ENCODE measurements around the gene RNLS.
A peak's percentile ranks its signal among the peaks of the same experiment; 100 is the strongest.

RNLS gene

DNA sequence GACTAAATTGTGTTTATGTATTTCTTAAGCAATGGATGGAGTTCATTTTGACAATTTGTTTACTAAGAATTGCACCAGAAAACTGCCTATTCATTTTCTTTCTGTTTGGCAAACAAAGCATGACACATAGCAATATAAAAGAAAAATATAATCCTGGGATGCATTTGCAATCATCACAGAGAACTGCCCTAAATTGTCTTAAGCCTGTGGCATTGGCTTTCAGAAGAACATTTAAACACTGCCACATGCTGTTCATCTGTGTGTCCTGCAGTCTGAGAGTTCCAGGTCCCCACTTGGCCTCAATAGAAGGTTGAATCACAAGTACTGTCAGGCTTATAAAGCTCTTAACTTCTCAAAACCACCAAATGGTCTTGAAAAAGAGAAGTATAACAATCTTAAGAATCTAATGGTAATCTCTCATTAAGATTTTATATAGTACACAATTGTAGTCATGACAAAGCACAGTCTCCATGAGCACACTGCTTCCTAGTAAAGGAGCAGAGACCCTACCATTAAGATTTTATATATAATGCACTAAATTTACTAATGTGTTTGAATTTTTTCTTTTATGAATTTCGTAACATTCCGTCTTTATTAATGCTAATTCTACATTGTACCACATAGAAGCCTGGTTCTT lies 29.9 kb downstream of the RNLS start:
- peak in 1 of 2 donors; percentile 17 for DNase-seq (ENCODE audit: low read depth in 1 of 2, low spot score in 1 of 2)

DNA sequence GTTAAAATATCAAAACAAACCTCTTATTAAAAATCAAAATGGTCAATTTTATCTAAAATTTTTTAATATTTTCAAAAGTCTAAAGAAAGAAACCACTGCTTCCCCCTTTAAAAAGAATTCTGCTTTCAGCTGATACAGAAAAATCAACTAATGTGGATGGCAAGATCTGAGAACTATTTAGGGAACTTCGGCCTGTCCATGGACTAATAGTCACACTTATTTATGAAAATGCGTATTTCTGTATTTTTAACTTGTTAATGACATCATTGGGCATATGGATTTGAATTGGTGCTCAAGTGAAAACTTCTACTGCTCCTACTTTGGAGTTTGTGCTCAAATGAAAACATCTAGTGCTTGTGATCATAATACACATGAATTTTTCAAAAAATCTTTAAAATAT lies 31.9 kb downstream of the RNLS start:
- no peak for DNase-seq (ENCODE audit: low read depth in 1 of 2, low spot score in 1 of 2)

DNA sequence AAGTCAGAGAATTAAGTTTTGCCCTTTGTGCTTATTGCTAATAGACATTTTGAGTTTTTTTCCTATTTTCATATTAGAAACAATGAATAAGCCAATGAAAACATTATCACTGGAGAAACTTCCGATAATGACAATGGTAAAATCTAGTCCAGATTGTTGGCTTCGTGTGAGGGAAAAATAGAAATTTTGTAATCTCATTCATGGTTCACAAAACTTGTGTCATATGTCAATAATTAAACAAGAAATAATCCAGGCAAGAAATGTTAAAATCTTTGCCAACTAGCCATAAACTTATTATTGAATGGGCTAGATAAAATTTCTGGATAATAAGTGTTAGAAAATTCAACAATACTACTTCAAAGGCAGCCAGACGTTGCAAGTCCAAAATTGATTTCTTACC lies 36.6 kb downstream of the RNLS start:
- DNase-seq (ENCODE audit: low read depth in 1 of 2, low spot score in 1 of 2): no peak

DNA sequence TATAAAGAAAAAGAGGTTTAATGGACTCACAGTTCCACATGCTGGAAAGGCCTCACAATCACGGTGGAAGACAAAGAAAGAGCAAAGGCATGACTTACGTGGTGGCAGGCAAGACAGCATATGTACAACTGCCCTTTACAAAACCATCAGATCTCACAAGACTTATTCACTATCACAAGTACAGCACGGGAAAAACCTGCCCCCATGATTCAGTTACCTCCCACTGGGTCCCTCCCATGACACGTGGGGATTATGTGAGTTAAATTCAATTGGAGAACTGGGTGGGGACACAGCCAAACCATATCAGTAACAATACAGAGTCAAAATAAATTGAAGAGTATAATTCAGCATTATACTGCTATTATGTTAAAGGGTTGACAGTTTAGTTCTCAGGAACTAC lies 37.8 kb downstream of the RNLS start:
- DNase-seq (ENCODE audit: low read depth in 1 of 2, low spot score in 1 of 2): no peak

DNA sequence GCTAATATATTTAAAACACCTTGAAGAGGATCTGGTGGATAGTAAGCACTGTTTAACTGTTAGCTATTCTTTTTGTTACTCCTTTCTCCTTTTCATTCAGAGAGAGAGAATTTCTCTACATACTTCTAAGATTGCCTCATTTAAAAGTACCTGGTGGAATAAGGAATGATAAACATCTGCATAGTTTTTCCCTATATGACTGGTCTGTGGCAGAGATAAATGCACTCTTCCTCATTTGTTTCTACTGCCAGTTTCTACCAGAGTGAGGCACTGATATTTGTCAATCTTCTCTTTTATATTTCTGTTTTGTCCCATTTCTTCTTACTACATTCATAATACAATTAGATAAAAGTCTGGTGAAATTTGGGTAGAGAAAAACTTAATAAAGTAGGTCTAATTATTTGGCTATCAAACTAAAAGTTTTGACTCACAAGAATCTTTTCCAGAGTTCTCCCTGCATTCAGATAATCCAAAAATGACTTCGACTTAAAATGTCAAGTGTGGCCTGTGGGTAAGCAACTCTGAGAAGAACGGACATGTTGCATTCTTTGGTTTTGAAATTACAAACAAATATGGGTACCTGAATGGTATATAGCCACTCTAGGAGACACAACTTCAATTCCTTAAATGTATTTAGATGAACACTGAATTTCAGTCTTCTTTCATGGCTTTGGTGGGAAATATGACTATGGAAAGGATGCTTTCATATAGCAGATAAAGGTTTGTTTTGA lies 38.8 kb downstream of the RNLS start:
- DNase-seq (ENCODE audit: low read depth in 1 of 2, low spot score in 1 of 2): no peak

DNA sequence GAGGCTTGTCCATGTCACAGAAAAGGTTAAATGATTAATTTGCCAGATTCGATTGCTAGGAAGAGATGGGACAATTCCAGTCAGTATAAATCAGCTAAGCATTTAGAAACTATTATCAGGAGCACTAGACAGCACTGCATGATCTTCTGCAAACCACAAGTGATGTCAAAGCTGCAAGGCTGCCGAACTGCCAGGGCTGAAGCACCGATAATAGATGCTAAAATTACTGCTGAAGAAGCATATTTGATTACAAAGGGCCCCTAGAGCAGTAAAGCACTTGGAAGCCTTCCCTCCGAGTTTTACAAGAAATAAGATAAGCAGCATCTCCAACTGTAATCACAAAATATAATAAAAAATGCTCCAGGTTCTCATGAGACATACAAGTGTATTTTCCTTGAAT lies 40.6 kb downstream of the RNLS start:
- DNase-seq (ENCODE audit: low read depth in 1 of 2, low spot score in 1 of 2): no peak

DNA sequence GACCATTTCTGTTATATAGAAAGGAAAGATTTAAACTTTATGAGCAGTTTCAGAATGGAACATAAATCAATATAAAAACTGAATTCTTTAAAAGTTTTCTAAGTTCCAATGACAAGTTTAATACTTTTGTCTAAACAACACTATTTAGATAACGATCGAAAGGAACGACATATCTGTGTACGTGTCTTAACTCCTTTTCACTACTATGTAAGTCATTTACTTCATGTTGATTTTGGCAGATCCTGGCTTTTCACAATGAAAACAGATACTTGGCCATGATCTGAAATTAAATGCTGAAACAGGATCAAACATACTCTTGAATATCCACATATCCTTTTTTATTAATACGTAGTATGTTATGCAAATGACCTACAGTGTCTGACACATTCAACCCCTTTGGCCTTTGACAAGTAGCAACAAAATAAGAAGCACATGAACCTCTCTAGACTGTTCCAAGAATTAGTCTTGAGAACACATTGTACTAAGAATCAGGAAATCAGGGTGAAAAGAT lies 41.9 kb downstream of the RNLS start:
- no peak for DNase-seq (ENCODE audit: low read depth in 1 of 2, low spot score in 1 of 2)

DNA sequence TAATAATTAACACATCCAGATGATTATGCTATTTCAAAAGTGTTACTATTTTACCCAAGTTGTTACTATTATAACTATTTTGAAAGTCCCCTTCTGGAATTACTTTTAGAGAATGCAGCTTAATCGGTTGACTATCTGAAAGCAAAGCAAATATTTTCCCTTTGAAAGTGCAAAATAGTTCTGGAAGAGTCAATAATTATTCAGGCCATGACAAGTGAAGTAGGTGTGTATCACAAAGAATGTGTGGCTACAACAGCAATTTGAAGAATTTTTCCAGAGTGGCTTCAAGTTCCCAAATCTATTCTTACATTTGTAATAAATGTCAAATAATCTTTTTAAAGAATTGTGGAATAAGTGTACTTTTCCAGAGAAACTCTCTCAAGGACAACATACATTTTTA lies 42.8 kb downstream of the RNLS start:
- no peak for DNase-seq (ENCODE audit: low read depth in 1 of 2, low spot score in 1 of 2)

DNA sequence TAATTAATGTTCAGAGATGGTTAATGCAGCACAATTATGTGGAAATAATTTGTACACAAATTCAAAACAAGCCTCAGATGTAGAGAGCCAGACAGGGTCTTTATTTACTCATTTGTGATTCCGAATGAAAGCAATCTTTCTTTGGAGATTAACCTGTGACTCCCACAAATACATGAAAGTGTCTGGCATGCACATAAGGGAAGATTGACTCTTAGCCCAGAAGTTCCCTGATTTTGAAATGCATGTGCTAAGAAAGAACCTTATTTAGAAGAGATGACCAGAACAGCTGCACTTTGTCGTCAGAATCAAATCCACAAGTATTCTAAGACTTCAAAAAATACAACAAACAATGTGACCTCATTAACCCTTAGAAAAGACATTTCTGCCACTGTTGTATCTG lies 45.1 kb downstream of the RNLS start:
- no peak for DNase-seq (ENCODE audit: low read depth in 1 of 2, low spot score in 1 of 2)

DNA sequence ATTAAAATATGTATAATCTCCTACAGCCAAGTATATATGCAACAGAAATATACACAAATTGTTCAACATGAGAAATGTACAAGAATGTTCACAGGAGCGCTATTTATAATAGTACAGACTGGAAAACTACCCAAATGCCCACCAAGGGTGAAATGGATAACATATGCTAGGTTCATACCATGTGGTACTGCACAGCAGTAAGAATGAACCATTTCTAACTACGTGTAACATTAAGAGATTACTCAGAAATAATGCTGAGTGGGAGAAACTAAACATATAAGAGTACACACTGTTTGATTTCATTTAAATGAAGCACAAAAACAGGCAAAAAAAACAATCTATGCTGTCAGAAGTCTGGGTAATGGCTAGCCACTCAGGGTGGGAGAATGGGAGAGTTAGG lies 45.8 kb downstream of the RNLS start:
- DNase-seq (ENCODE audit: low read depth in 1 of 2, low spot score in 1 of 2): no peak

DNA sequence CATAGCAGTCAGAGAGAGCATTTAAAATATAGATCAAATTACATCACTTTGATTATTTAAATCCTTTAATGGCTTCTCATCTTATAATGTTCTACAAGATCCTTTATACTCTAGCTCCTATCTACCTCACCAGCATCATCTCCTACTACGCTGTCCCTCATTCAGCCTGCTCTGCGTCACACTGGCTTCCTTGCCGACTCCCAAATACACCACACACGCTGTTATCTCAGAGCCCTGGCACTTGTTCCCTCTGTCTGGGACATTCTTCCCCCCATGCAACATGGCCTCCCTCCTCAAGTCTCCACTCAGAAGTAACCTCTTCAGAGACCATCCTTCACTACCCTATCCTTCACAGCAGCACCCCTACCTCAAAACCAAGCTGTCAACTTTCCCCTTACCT lies 46.7 kb downstream of the RNLS start:
- no peak for DNase-seq (ENCODE audit: low read depth in 1 of 2, low spot score in 1 of 2)

DNA sequence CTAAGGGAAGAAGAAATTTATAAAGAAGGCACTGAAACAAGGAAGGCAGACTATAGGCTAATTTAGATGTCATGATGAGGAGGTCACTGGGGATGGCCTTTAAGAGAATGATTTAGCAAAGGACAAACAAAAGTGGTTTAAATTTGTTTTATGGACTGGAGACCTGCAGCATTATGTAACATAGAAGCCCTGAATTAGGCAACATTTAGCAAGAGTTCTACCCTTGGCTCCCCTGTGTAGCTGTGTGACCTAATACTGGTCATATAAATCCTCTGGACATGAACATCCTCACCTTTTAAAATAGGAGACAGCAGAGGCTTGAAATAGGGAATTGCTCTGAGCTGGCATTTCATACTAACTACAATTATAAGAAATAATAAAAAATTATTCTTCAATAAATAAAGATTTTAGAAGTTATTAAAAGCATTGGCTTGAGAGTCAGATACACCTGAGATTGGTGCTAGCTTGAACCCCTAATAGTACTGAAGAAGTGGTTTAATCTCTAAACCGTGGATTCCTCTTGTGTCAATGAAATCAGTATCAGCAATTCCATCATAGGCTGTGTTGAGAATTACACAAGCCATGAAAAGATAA lies 48.9 kb downstream of the RNLS start:
- no peak for DNase-seq (ENCODE audit: low read depth in 1 of 2, low spot score in 1 of 2)

DNA sequence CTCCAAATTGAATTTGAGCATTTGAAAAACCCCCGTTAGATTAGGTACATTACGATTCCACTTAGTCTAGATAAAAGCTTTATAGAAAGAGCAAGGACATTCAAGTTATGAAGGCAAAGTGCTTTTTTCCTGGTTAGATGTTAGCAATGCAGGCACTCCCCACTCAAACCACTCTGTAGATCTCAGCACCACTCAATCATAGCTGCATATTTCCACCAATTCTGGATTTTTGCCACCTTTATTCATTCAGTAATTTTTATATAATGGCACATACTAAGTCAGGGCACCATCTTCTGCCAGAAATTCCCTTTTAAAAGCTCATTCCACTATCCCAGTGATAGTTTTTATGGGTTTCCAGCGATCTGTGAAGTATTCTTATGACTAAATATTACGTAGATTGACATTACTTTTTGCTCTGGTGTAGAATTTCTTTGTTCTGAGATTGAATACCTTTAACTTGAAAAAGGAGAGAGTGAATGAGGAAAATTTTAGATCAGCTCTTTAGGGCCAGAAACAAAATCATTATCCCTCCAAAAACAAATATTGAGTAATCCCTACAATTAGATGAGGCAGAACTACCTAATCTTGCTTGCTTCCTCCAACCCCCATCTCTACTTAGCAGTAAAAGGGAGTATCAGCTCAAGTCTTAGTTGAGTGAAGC lies 51.6 kb downstream of the RNLS start:
- DNase-seq (ENCODE audit: low read depth in 1 of 2, low spot score in 1 of 2): no peak

DNA sequence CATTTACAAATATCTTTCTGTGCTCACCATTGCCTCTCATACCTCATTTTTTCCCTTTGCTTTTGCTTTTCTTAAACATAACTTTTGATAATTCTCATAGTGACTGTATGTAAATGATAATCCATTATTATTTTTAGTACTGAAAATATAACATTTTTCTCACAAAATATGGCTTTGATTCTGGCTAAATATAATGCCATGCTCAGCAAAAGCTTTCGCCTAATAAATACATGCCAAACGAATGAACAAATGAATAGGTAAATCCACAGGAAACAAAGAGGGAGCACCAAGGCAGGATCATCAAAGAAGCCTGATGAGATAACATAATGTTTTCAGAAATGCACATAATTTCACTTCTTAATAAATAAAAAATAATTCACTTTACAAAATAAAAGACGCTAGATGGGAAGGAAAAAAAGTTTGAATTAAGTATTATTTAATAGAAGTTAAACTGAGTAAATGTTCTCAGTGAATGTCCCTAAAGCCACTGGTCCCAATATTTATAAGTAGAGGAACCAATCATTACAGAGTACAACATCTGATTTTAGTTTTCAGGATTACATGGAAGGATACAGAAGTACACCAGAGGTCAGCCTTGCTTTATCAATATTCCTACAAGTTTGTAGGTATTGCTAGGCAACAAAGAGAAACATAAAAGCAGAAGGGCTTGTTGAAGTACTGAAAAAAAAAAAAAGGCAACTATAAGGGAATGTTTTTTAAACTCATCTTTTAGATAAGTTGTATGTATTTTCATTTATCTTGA lies 52.3 kb downstream of the RNLS start:
- DNase-seq (ENCODE audit: low read depth in 1 of 2, low spot score in 1 of 2): no peak

DNA sequence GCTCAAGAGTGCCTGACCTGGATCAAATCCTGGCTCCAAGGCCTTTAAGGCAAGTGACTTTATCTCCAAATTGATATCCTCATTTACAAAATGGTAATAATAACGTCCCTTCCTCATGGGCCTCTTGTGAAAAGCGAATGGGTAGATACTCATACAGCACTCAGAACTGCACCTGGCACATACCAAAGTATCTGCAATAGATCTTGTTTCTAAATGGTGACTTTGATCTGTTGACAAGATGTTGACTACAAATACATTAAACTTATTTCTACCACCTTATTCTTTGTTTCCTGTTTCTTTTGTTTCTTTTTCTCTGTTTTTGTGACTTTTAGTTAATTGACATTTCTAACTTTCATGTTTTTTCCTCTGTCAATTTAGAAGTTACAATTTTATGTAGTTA lies 53.0 kb downstream of the RNLS start:
- DNase-seq (ENCODE audit: low read depth in 1 of 2, low spot score in 1 of 2): no peak

DNA sequence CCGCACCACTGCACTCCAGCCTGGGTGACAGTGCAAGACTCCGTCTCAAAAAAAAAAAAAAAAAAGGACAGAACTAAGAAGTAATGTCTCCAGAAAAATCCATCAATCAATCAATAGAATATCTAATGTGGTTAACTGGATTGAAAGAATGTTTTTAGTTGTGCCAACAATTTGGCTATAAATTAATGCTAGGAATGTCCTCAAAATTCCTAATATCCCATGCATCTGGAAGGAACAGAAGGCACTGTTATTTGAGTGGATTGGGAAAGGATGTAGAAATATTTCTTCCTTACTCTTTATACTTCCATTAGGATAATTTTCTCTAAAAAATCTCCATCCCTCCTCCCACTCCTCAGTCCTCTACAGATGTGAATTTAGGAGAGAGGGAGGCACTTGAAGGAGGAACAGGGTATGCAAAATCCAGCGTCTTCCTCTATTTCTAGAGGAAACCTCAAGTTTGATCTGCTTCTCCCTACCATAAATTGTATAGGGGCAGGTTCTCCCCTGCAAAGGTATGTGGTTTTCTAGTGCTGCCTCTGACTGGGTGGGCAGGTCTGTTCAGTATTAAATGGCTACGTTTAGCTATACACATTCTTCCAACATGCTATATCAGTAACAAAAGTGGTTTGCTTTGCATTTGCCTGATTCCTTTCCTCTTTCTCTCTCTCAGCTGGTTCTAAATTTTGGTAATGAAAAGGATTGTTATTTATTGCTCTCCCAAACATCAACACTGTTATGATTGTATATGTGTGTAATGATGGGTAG lies 54.1 kb downstream of the RNLS start:
- DNase-seq (ENCODE audit: low read depth in 1 of 2, low spot score in 1 of 2): no peak

DNA sequence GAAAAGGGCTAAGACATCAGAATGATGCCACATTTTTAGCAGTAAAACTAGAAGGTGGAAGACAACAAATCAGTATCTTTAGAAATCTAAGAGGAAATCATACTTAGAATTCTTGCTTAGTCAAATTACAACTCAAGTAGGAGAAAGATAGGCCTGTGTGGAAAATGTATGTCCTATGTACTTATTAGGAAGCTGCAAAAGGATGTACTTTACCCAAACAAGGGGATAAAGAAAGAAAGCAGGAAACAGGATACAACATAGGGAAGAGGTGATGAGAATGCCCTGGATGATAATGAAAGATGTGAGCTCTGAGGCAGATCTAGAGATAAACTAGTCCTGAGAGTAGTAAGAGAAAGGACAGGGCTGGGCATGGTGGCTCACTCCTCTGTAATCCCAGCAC lies 54.9 kb downstream of the RNLS start:
- DNase-seq (ENCODE audit: low read depth in 1 of 2, low spot score in 1 of 2): no peak

DNA sequence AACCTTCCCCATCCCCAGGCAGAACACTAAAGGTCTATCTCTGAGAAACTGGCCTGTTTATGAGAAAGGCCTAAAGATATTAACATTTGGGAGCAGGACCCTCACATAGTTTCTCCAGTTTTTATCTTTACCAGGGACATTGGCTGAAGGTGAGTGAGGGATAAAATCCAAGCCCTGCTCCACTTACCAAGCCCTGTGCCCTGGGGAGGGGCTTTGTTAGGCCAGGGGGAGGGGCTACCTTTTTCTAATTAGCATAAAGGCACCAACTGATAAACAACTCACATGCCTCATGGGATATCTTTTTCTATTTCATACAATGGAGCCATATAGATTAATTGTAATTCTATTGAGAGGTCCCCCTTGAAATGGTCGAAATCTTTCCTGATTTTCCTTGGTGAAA lies 55.9 kb downstream of the RNLS start:
- DNase-seq (ENCODE audit: low read depth in 1 of 2, low spot score in 1 of 2): no peak

DNA sequence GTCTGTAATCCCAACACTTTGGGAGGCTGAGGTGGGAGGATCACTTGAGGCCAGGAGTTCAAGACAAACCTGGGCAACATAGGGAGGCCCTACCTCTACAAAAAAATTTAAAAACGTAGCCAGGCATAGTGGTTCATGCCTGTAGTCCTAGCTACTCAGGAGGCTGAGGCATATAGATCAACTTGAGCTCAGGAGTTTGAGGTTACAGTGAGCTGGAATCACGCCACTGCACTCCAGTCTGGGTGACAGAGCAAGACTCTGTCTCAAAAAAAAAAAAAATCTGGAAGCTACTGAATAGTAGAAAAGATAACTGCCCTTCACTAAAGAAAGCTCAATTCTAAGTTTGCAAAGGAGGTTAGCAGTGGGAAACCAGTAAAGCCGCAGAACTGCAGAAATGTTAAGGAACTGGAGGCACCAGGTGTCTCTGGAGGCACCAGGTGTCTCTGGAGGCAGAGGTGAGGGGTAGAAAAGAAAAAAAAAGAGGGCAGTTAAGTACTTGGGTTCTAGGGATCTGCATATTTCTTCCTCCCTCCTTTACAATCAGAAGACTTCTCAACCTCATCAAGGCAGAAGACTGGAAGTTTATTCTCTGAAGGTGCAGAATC lies 56.5 kb downstream of the RNLS start:
- DNase-seq (ENCODE audit: low read depth in 1 of 2, low spot score in 1 of 2): no peak

All from activated CD4-positive, alpha-beta T cell treated with anti-CD3 and anti-CD28 coated beads, Interleukin-2, amount 50 U/mL, for 24 hours (primary cell).